Lower leg skin (tissue), 4 donors: ENCODE results near the gene PAQR8. TPM values are rescaled to one million over a fixed set of nuclear protein-coding genes. Genes with fewer than 3 reads are reported as not detected.

ENCODE experiments used
- DNase-seq, 2 donors: peaks; one replicate each; pipeline ENCODE4 v3.0.0-alpha.2; 2019; ENCODE audit warnings: low spot score in 2 of 2
- H3K4me3 ChIP-seq: fragments of 200-600 bp; sonication (generic); 2 replicates; pipeline ENCODE4 v1.5.1; 2017; ENCODE audit warnings: mild to moderate bottlenecking, low read depth; ENCODE audit not compliant: poor library complexity, severe bottlenecking
- POLR2A ChIP-seq, 2 donors: fragments of 450-650 bp; IDR thresholded peaks; one replicate each; pipeline ENCODE4 v1.6.1; 2016 to 2017; ENCODE audit warnings: antibody characterized with exemption in 2 of 2, mild to moderate bottlenecking in 1 of 2, moderate library complexity in 1 of 2
- WGBS, 2 donors: methylation state at CpG; one replicate each; pipeline ENCODE4 v1.1.5; 2018; 5-methylcytosine and 5-hydroxymethylcytosine counted together
- intact Hi-C: fragments of 100-400 bp; cut with DNase I; formaldehyde crosslinking; loops from one replicate; pipeline ENCODE4 v1.15.0; 2023; ENCODE audit warnings: low total_unique reads
- total RNA-seq, 4 donors: library from RNA; depleted of rRNA; stranded (reverse); fragments of >200 nt; gene quantifications; one replicate each; pipeline ENCODE4 v1.1.0, GENCODE V29; 2016
- TF ChIP-seq, protein P1 (sequence below), 3 donors: fragments of 450-650 bp; IDR thresholded peaks; one replicate each; pipeline ENCODE4 v1.5.1; 2016; ENCODE audit warnings: antibody characterized with exemption in 3 of 3, mild to moderate bottlenecking in 3 of 3, moderate library complexity in 2 of 3

The PAQR8 gene
- total RNA-seq, 4 donors from 2014 or later: 1.6 to 4.3 (median 2.1) TPM

DNA sequence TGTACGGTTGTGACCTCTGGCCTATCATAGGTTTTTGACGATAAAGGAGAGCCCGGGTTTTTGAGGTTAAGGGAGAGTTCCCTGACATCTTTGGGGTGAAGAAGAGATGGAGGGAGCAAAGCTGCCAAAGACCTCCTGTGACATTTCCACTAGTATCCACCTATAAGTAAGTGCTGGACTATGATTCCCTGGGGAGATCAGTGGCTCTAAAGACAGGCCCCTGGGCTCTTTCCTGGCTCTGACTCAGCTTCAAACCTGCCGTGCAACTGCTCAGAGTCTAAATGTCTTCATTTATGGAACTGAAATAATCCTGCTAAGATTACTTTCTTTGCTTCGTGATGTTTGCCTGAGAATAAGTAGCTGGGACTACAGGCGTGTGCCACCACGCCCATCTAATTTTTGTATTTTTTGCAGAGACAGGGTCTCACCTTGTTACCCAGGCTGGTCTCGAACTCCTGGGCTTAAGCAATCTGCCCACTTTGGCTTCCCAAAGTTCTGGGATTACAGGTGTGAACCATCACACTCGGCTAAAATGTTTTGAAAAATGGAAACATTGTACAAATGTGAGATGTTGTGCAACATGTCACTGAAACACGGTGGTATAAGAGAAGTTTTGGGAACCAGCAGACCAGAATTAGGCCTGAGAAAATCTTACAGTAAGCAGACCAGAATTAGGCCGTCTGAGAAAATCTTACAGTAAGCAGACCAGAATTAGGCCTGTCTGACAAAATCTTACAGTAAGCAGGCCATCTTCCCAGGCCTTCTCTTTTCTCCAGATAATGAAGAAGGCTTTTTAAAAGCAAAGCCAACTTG lies 1.1 kb upstream of the PAQR8 start:
- TF ChIP-seq POLR2A (IDR thresholded peaks at IDR 0.05): no peak
- TF ChIP-seq, protein P1, sequence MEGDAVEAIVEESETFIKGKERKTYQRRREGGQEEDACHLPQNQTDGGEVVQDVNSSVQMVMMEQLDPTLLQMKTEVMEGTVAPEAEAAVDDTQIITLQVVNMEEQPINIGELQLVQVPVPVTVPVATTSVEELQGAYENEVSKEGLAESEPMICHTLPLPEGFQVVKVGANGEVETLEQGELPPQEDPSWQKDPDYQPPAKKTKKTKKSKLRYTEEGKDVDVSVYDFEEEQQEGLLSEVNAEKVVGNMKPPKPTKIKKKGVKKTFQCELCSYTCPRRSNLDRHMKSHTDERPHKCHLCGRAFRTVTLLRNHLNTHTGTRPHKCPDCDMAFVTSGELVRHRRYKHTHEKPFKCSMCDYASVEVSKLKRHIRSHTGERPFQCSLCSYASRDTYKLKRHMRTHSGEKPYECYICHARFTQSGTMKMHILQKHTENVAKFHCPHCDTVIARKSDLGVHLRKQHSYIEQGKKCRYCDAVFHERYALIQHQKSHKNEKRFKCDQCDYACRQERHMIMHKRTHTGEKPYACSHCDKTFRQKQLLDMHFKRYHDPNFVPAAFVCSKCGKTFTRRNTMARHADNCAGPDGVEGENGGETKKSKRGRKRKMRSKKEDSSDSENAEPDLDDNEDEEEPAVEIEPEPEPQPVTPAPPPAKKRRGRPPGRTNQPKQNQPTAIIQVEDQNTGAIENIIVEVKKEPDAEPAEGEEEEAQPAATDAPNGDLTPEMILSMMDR (IDR thresholded peaks at IDR 0.05): no peak
- no peak overlapping the region for H3K4me3 ChIP-seq
- WGBS, 2 donors: 84 to 85% methylated on average over 11 of the region's 11 CpGs
- intact Hi-C loops: no loop called here
- DNase-seq: no peak

DNA sequence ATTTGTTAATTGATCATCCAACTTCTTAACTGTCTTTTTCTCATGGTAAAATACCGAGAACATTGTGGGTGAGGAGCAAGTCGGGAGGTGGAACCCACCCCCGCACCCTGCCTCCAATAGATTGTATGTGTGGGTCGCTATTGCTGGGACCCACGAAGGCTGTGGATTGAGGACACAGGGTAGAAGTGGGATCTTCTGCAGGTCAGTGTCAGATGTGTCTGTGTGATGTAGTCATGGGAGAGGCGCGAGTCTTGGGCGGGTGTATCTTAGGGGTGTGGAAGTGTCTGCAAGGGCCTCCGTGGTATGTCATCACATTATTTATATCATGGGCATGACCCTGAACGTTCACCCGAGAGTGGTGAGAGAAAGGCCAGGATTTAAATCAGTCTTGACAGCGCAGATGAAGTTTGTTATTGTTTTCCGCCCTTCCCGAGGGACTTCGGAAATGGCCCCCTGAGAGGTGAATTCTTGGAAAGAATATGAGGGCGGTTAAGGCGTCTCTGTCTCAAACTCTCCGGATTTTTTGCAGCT lies 472 bp upstream of the PAQR8 start:
- DNase-seq: peak in 1 of 2 donors; percentile 45
- peak overlapping the region; percentile 64 for H3K4me3 ChIP-seq
- 22 to 24% methylated on average over 18 of the region's 18 CpGs for WGBS, 2 donors
- TF ChIP-seq, protein P1 (IDR thresholded peaks at IDR 0.05): no peak
- TF ChIP-seq POLR2A (IDR thresholded peaks at IDR 0.05): no peak
- intact Hi-C loops: no loop called here

DNA sequence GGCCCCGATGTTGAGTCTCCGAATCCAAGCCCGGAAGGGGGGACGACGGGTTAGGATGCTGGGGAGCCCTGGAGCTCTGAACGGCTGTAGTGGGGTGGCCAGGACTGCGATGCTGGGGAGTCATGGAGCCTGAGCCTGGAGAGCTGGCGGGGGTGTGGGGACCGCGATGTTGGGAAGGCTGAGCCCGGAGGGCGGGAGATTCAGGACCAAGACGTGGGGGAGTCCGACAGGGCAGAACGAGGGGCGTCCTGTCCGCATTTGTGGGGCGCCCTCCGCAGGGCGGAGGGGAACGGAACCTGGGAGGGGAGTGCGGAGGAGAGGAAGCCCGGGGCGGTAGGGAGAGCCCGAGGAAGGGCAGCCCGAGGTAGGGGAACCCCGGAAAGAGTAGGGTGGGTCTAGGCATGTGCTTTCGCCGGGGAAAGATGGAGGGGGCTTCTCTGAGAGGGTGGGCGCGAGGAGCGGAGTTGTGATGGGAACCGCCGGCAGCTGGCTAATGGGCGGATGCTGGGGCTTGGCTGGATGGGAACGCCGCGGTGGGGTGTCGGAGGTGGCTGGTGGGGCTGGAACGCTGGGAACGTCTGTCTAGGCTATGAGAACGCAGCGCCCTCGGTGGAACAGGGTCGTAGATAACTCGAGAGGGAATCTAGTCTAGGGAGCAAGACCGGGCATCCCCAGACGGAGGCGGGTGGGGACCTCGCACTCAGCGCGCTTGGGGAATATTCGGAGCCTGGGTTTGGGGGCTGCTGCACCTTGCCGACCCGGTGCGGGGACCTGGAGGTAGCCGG lies 684 bp downstream of the PAQR8 start:
- TF ChIP-seq, protein P1 (IDR thresholded peaks at IDR 0.05): no peak
- TF ChIP-seq POLR2A (IDR thresholded peaks at IDR 0.05): no peak
- WGBS, 2 donors: 1 to 5% methylated on average over 56 to 57 of the region's 57 CpGs
- peak overlapping the region; percentile 64 for H3K4me3 ChIP-seq
- peak in 1 of 2 donors; percentile 91 for DNase-seq
- intact Hi-C loops: no loop called here

DNA sequence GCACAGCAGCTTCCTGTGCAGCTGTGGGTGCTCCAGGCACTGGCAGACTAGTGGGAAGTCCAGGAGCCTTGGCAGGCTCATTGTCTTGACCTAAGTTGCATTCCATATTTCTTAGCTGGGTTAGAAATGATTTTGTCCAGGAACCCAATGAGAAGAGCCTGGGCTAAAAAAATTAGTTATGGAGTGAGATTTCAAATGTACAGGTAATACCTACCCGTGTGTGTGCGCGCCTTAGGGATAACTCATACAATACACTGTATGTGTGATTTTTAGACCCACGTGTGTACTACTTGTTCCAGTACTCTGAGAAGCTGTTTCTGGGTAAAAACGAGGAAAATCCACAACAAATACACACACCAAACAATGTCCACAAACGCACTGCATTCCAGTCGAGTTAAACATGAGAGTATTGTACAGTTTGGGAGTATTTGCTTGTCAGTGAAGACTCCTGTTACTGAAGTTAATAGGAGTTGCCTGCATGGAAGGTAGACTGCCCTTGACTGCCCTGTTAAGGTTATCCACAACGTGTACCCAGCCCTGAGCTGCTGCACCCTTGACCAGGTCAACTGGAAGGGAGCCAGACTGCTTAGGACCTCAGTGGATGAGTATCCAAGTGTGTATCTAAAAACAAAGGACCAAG lies 1.4 kb downstream of the PAQR8 start:
- no peak for DNase-seq
- intact Hi-C loops: no loop called here
- 68% methylated on average over 8 of the region's 8 CpGs for WGBS, 2 donors
- H3K4me3 ChIP-seq: no peak overlapping the region
- no peak for TF ChIP-seq POLR2A (IDR thresholded peaks at IDR 0.05)
- TF ChIP-seq, protein P1 (IDR thresholded peaks at IDR 0.05): no peak

DNA sequence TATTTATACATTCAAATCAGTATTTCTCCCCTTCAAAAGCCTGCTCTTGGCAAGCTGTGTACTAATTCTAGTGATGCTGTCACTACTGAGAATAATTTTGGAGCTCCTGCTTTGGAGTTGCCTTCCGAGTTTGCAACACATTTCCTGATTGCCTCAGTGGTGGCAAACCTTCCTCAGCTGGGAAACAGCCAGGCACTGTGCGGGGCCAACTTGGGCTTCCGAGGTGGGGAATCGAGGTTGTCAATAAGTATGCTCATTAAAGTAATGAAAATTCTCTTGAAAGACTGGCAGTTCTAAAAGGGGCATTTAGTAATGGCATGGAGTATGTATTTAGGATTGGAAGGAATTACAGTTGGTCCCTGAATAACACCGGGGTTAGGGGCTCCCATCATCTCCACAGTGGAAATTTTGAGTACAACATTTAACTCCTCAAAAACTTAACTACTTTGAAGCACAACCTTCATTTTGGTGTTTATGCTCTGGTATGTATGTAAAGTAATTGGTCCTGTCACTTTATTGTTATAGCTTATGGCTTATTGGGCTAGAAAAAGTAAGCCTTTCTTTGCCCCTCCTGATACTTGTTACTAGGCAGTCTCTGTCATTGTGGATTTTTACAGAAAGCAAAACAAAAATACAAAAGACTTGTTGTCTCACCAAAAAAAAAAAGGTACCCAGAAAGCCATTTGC lies 2.7 kb downstream of the PAQR8 start:
- 58 to 63% methylated on average over 5 of the region's 5 CpGs for WGBS, 2 donors
- intact Hi-C loops: no loop called here
- H3K4me3 ChIP-seq: no peak overlapping the region

More for the DNA sequence above, 2.7 kb downstream of the PAQR8 start:
- DNase-seq: no peak
- TF ChIP-seq POLR2A (IDR thresholded peaks at IDR 0.05): no peak
- TF ChIP-seq, protein P1 (IDR thresholded peaks at IDR 0.05): no peak
